Activated CD8-positive, alpha-beta T cell treated with anti-CD3 and anti-CD28 coated beads, Interleukin-2, amount 10 ng/mL, durations not matched to agents 7 days and 5 days (primary cell): Measurements from ENCODE around the gene IL17A. TPM values are rescaled to one million over a fixed set of nuclear protein-coding genes. Genes with fewer than 3 reads are reported as not detected.
"Not testable (repeated sequence)": the region's sequence is repeated elsewhere in the genome, so short reads cannot be mapped to it uniquely, and the experiment has no call there.

Experiments
- ATAC-seq: fragments of 150-1000 bp; cut with Tn5 transposase; one replicate; pipeline ENCODE4 v1.10.0; 2021; ENCODE audit warnings: moderate library complexity
- CTCF ChIA-PET: fragments of 350-600 bp; sonication (Branson Sonifier 250); formaldehyde crosslinking; loops from one replicate; lab custom pipeline; 2021; ENCODE audit warnings: antibody characterized with exemption; lab: Charles Lee
- POLR2A ChIA-PET: fragments of 350-600 bp; sonication (Branson Sonifier 250); formaldehyde crosslinking; loops from one replicate; lab custom pipeline; 2021; ENCODE audit warnings: antibody characterized with exemption; lab: Charles Lee
- DNase-seq: peaks from one replicate; pipeline ENCODE4 v3.0.0-alpha.2; 2020
- H3K27ac Mint-ChIP-seq: one replicate; pipeline ENCODE4 v1.8.0; 2021; ENCODE audit warnings: mild to moderate bottlenecking, mixed read lengths
- H3K27me3 Mint-ChIP-seq: one replicate; pipeline ENCODE4 v1.8.0; 2021; ENCODE audit warnings: low read depth, mixed read lengths
- H3K36me3 Mint-ChIP-seq: one replicate; pipeline ENCODE4 v1.8.0; 2021; ENCODE audit warnings: low read depth, mixed read lengths
- H3K4me1 Mint-ChIP-seq: one replicate; pipeline ENCODE4 v1.8.0; 2021; ENCODE audit warnings: low read depth, mixed read lengths
- H3K4me3 Mint-ChIP-seq: one replicate; pipeline ENCODE4 v1.8.0; 2021; ENCODE audit warnings: mild to moderate bottlenecking, mixed read lengths
- H3K9me3 Mint-ChIP-seq: one replicate; pipeline ENCODE4 v1.8.0; 2022; ENCODE audit warnings: mixed read lengths; ENCODE audit not compliant: insufficient read depth
- total RNA-seq, 2 experiments: library from RNA; stranded (reverse); gene quantifications; one replicate each; pipeline ENCODE4 v1.2.3, GENCODE V29; 2021

Gene IL17A
- total RNA-seq, 2 experiments from 2014 or later = not detected

DNA sequence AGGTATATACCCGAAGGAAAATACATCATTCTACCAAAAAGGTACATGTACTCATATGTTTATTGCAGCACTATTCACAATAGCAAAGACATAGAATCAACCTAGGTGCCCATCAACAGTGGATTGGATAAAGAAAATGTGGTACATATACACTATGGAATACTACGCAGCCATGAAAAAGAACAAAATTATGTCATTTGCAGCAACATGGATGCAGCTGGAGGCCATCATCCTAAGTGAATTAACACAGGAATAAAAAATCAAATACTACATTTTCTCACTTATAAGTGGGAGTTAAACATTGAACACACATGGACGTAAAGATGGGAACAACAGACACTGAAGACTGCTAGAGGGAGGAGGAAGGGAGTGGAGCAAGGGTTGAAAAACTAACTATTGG lies 17.8 kb upstream of the IL17A start:
- CTCF ChIA-PET, H3K4me3 Mint-ChIP-seq, ATAC-seq, POLR2A ChIA-PET, DNase-seq, H3K9me3 Mint-ChIP-seq, H3K36me3 Mint-ChIP-seq, H3K27ac Mint-ChIP-seq, H3K4me1 Mint-ChIP-seq: not testable (repeated sequence)
- peaks cover 51% of the 10 kb centered on the region for H3K27me3 Mint-ChIP-seq

DNA sequence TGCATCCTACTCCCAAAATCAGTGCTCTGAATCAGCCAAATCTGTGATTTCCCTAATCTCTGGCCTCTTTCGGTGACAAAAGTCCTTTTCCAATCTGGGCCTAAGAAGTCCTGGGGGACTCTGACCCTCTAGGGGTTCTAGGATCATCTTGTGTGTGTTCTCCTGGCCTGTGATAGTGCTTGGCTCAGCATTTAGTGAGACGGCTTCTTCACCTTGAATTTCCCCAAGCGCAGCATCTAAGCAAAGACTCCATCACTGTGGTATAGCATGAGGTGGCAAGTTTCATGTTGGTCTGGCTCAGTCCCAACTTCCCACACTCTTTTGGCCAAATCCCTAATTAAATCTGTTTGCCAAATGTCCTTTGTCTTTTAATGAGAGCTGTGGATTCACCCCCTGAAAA lies 12.1 kb upstream of the IL17A start:
- peaks cover 8% of the 10 kb centered on the region for H3K4me1 Mint-ChIP-seq
- peak overlapping the region; percentile 6 for H3K27ac Mint-ChIP-seq
- H3K36me3 Mint-ChIP-seq = no peaks in the 10 kb centered on the region
- no peak overlapping the region for H3K4me3 Mint-ChIP-seq
- H3K27me3 Mint-ChIP-seq = peaks cover 52% of the 10 kb centered on the region
- ChIA-PET CTCF (interaction anchor here (1.3 kb wide), 1 partner anchor 88 kb away, joined by 4 read pairs; no protein-coding TSS in a partner anchor), POLR2A (no interaction called here)
- ATAC-seq = no peak
- no peak for DNase-seq
- H3K9me3 Mint-ChIP-seq = no peaks in the 10 kb centered on the region

DNA sequence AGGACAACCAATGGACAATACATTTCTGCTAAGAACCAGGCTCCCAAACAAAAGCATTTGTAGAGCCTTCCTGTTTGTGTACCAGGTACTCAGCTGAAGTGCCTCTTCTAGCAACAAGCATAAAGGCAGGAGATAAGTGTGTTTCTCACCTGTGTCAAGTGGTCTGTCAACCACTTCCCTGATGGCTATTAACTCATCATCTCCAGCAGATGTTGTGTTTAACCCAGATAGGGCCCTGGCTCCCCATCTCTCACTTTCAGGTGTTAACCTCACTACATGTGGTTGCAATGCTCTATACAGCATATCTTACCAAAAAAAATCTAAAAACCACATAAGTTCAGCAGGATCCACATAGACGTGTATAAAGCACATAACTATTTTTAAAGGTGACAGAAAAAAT lies 9.6 kb upstream of the IL17A start:
- ChIA-PET CTCF (interaction anchor here (1.0 to 1.2 kb wide), 3 partner anchors 32 to 127 kb away, joined by 3 read pairs; no protein-coding TSS in a partner anchor), POLR2A (no interaction called here)
- peak; percentile 41 for DNase-seq
- peak; percentile 58 for ATAC-seq
- Mint-ChIP-seq H3K27me3 (peaks cover 50% of the 10 kb centered on the region), H3K9me3 (no peaks in the 10 kb centered on the region), H3K4me3 (no peak overlapping the region), H3K4me1 (peaks cover 16% of the 10 kb centered on the region), H3K27ac (no peak overlapping the region), H3K36me3 (no peaks in the 10 kb centered on the region)

DNA sequence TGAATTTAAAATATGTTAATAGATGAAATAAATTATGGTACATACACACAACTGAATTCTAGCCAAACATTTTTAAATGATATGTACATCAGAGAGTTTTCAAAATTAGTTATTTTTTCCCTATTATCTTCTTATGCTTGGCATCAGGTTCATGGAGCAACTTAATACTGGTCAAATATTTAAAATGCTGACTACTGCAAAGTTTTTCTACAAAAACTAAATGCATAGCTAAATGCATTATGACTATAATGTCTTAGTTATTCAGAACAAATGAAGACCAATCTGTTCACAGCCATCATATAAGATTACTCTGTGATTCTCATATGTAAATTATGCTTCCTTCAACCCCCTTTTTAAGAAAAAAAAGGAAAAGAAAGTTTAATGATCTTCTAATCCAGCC lies 8.2 kb upstream of the IL17A start:
- H3K27me3 Mint-ChIP-seq = peaks cover 53% of the 10 kb centered on the region
- POLR2A ChIA-PET = no interaction called here
- no peaks in the 10 kb centered on the region for H3K9me3 Mint-ChIP-seq
- CTCF ChIA-PET = interaction anchor here (1.5 kb wide), 1 partner anchor 86 kb away, joined by 7 read pairs; no protein-coding TSS in a partner anchor
- no peak overlapping the region for H3K27ac Mint-ChIP-seq
- no peak for ATAC-seq
- no peak overlapping the region for H3K4me3 Mint-ChIP-seq
- H3K4me1 Mint-ChIP-seq = peaks cover 16% of the 10 kb centered on the region
- DNase-seq = no peak
- H3K36me3 Mint-ChIP-seq = no peaks in the 10 kb centered on the region

DNA sequence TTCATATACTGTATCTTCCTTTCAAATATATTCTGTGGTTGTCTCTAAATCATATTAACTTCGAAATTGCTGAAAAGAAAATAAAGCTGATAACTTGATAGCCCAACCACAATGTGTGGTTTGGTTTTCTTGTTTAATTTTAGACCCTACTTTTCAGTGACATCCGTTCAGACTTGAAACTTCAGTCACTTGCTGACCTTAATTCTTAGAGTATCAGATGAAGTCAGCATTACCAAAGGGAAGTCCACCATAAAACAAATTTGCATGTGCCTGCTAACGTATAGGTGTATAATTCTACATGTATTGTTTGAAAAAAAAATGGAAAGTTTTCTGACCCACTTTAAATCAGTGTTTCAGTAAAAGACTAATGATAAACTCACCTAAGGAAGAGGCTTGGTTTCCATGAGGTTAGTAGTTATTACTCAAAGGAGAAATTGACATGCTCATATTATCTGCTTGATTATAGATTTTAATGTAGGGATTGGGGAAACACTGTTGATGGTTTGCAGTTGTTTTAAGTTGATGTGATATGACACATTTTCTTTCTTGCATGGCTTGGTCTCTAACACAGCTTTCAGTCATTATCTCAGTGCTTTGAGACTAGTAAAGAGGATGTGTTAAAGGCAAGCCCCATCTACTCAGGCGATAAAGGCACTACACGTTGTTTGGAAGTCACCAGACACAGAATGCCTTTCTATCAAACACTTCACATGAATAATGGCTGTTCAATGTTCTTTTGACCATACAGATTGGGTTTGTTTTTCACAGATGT lies 5.2 kb upstream of the IL17A start:
- Mint-ChIP-seq H3K9me3 (no peaks in the 10 kb centered on the region), H3K27me3 (peaks cover 58% of the 10 kb centered on the region), H3K36me3 (no peaks in the 10 kb centered on the region), H3K27ac (no peak overlapping the region), H3K4me1 (peaks cover 16% of the 10 kb centered on the region), H3K4me3 (no peak overlapping the region)
- ATAC-seq (no peak), DNase-seq (no peak)
- POLR2A ChIA-PET = no interaction called here
- CTCF ChIA-PET = interaction anchor here (1.0 kb wide), 1 partner anchor 18 kb away, joined by 3 read pairs; no protein-coding TSS in a partner anchor

DNA sequence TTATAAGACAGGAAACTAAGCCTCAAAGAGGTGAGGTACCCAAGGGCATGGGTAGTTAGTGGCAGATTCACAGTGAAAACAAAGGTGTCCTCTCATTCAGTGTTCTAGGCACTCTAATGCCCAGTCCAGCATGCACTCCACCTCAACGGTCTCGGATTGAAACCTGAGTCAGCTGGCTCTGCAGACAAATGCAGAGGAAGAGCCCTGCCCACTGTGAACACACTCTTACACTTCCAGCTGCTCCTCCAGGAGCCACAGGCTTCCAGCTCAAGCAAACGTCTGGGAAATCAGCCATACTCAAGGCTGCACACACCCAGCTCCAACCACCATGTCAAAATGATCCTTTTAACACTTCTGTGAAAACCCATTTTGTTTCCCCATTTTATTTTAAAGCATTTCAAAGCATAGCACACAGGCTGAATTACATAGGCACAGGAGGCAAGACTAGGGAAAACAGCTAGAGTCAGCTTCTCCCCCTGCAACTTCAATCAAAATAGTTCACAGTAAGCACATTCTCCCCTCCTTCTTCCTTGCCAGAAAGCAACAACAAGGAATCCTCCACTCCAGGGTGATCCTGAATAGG lies 3.0 kb upstream of the IL17A start:
- DNase-seq (no peak), ATAC-seq (no peak)
- Mint-ChIP-seq H3K27me3 (peaks cover 56% of the 10 kb centered on the region), H3K36me3 (no peaks in the 10 kb centered on the region), H3K4me1 (peaks cover 8% of the 10 kb centered on the region), H3K4me3 (no peak overlapping the region), H3K27ac (no peak overlapping the region), H3K9me3 (no peaks in the 10 kb centered on the region)
- CTCF ChIA-PET = interaction anchor here (1.1 kb wide), 1 partner anchor 102 kb away, joined by 3 read pairs; the partner anchor contains the start of gene MCM3
- POLR2A ChIA-PET = no interaction called here

DNA sequence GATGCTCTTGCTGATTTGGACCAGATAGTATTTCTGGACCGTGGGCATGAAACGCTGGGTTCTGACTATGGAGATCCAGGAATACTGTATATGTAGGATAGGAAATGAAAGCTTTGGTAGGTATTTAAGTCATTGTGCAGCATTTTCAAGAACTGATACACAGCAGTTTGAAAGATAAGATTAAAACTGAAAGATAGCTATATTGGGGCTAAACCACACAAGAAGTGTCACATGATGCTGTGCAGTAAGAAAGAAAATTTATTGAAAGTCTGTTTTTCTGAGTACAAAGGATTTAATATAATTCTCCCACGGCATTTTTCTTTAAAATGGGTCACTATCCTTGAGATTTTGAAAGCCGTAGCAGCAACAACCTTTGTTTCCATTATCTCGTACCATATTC lies 305 bp downstream of the IL17A start:
- Mint-ChIP-seq H3K27me3 (peaks cover 52% of the 10 kb centered on the region), H3K4me1 (no peaks in the 10 kb centered on the region), H3K9me3 (no peaks in the 10 kb centered on the region), H3K4me3 (no peak overlapping the region), H3K36me3 (no peaks in the 10 kb centered on the region), H3K27ac (no peak overlapping the region)
- ATAC-seq (no peak), DNase-seq (no peak)
- ChIA-PET CTCF (no interaction called here), POLR2A (no interaction called here)

DNA sequence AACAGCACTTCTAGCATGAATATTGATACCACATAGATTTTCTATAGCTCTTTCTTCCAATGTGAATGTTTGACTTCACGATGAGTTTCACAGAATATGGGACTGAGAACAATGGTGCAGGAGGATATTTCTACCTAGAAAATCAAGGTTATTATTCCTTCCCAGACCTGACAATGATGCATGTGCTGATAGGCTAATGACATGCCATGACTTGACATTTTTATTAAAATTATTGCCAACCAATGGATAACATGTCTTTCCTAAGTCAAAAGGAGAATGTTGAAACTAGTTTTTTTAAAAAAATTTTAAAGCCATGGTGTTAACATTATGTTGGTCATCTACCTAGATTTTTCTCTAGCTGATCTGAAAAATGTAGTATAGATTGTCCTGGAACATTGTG lies 923 bp downstream of the IL17A start:
- ChIA-PET POLR2A (no interaction called here), CTCF (no interaction called here)
- H3K36me3 Mint-ChIP-seq = no peaks in the 10 kb centered on the region
- no peak overlapping the region for H3K27ac Mint-ChIP-seq
- no peak for DNase-seq
- no peak for ATAC-seq
- H3K27me3 Mint-ChIP-seq = peaks cover 53% of the 10 kb centered on the region
- no peak overlapping the region for H3K4me3 Mint-ChIP-seq
- no peaks in the 10 kb centered on the region for H3K4me1 Mint-ChIP-seq
- H3K9me3 Mint-ChIP-seq = no peaks in the 10 kb centered on the region

DNA sequence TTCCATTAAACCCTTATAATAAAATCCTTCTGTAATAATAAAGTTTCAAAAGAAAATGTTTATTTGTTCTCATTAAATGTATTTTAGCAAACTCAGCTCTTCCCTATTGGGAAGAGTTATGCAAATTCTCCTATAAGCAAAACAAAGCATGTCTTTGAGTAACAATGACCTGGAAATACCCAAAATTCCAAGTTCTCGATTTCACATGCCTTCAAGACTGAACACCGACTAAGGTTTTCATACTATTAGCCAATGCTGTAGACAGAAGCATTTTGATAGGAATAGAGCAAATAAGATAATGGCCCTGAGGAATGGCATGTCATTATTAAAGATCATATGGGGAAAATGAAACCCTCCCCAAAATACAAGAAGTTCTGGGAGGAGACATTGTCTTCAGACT lies 3.8 kb downstream of the IL17A start:
- ChIA-PET POLR2A (no interaction called here), CTCF (no interaction called here)

DNA sequence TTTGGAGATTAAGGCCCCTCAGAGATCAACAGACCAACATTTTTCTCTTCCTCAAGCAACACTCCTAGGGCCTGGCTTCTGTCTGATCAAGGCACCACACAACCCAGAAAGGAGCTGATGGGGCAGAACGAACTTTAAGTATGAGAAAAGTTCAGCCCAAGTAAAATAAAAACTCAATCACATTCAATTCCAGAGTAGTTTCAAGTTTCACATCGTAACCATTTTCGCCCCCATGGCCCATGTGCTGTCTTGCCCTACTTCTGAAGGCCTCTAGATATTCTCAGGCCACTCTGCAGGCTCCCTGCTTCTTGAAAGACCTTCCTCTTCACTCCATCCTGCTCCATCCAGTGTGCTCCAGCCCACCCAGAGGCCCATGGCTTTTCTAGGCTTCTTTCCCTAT lies 4.2 kb downstream of the IL17A start:
- Mint-ChIP-seq H3K4me3 (no peak overlapping the region), H3K9me3 (no peaks in the 10 kb centered on the region), H3K4me1 (no peaks in the 10 kb centered on the region), H3K36me3 (no peaks in the 10 kb centered on the region), H3K27ac (no peak overlapping the region), H3K27me3 (peaks cover 47% of the 10 kb centered on the region)
- ChIA-PET POLR2A (no interaction called here), CTCF (no interaction called here)
- DNase-seq (no peak), ATAC-seq (no peak)

More for the DNA sequence above, 3.8 kb downstream of the IL17A start:
- no peak for ATAC-seq
- no peak for DNase-seq
- no peak overlapping the region for H3K4me3 Mint-ChIP-seq
- no peaks in the 10 kb centered on the region for H3K36me3 Mint-ChIP-seq
- no peaks in the 10 kb centered on the region for H3K9me3 Mint-ChIP-seq
- H3K27me3 Mint-ChIP-seq = peaks cover 48% of the 10 kb centered on the region
- H3K27ac Mint-ChIP-seq = no peak overlapping the region
- no peaks in the 10 kb centered on the region for H3K4me1 Mint-ChIP-seq

DNA sequence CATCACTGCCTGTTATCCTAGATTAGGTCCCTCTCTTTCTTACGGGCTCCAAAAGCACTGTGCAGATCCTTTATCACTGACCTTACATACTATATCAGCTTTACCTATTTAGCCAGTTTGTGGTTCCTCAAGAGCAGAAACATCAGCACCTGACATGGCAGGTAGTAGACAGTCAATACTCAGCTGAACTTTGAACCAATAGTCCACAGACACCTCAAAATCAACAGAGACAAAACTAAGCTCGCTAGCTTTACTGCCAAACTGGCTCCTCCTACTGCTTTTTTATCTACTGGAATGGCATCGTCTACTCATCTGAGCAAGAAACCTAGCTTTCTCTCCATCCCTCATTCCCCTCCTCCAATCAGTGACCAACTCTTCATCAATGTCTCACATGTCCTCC lies 5.6 kb downstream of the IL17A start:
- Mint-ChIP-seq H3K36me3 (no peaks in the 10 kb centered on the region), H3K27me3 (peaks cover 38% of the 10 kb centered on the region), H3K4me1 (no peaks in the 10 kb centered on the region), H3K9me3 (no peaks in the 10 kb centered on the region), H3K27ac (no peak overlapping the region), H3K4me3 (no peak overlapping the region)
- ChIA-PET POLR2A (no interaction called here), CTCF (no interaction called here)
- DNase-seq (no peak), ATAC-seq (no peak)

DNA sequence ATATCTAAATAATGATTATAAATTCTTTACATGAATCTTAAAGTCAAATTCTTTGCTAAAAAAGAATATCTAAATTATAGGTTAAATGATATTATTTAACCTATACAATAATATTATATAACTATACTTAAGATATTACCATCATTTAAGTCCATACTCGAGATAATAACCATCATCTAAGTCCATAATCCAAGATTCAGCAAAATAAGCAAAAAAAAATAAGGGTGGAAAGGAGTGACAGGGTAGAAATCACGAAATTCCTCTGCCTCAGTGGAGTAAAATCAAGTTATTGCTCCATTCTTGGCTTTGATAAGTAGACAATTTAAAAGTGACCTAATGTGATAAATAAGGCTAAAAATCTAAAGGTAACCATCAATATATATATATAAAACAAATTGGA lies 9.7 kb downstream of the IL17A start:
- Mint-ChIP-seq H3K27ac (no peak overlapping the region), H3K9me3 (peaks cover 20% of the 10 kb centered on the region), H3K4me3 (no peak overlapping the region), H3K27me3 (peaks cover 31% of the 10 kb centered on the region), H3K4me1 (no peaks in the 10 kb centered on the region), H3K36me3 (no peaks in the 10 kb centered on the region)
- CTCF ChIA-PET = no interaction called here
- POLR2A ChIA-PET = no interaction called here
- ATAC-seq = no peak
- no peak for DNase-seq
